ENCODE measurements around the gene DGCR2.

The DGCR2 gene

DNA sequence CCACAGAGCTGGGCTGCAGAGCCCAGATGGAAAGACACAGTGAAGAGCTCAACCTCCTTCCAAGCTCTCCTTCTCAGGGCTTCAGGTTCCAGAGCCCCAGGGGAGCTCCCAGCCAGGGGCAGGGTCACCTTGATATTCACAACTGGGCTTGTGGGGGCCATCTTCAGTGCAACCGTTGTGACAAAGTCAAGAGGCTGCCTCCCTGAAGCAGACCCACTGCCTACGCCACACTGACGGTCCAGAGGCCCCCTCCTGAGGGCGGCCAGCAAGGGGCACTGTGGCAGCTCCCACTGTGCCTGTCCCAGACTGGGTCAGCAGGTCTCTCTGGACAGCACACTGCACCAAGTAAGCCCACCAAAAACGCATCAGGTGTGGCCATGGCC is 84.1 kb downstream of the DGCR2 start:
- no peak for TF ChIP-seq GATA2 (IDR thresholded peaks at IDR 0.05; ENCODE audit: low read depth, low read length)
- no peak for TF ChIP-seq GATA3 (IDR thresholded peaks at IDR 0.05; ENCODE audit: low read depth, low read length)

DNA sequence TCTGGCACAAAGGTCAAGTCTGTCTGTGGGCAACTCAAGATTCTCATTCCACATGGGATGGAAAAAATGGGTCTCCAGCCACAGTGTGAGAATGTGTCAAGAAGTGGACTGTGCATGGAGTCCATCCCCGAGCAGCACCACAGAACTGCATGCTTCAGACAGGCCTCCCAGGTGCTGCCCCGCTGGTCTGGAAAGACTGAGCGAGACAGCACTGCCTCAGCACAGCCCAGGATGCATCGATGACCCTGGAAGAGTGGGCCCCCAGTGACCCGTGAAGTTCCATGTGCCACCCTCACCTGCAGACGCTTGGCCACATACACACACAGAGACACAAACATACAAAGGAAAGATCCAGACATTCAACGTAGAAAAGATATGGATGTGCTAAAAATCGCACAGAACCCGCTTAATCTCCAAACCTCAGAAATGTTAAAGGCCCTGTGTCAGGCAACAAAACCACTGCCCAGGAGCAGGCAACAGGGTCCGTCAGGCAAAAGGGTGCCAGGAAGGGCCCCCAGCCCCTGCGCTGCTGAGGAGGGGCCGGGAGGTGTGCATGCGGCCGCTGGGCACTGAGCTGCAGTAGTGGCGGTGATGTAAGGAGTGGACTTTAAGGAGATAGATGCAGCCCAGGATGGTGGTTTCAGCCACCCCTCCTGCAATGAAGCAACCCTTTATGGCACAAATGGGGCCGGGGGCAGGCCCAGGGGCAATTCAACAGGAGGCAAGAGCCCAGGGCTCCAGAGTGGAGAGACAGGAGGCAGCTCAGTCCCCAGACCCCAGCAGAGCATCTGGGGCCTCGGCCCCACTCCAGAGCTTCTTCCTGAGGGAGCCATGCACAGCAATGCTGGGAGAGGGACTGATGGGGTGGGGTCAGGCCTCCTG is 84.7 kb downstream of the DGCR2 start:
- TF ChIP-seq GATA2 (IDR thresholded peaks at IDR 0.05; ENCODE audit: low read depth, low read length) (no peak), GATA3 (IDR thresholded peaks at IDR 0.05; ENCODE audit: low read depth, low read length) (no peak)

DNA sequence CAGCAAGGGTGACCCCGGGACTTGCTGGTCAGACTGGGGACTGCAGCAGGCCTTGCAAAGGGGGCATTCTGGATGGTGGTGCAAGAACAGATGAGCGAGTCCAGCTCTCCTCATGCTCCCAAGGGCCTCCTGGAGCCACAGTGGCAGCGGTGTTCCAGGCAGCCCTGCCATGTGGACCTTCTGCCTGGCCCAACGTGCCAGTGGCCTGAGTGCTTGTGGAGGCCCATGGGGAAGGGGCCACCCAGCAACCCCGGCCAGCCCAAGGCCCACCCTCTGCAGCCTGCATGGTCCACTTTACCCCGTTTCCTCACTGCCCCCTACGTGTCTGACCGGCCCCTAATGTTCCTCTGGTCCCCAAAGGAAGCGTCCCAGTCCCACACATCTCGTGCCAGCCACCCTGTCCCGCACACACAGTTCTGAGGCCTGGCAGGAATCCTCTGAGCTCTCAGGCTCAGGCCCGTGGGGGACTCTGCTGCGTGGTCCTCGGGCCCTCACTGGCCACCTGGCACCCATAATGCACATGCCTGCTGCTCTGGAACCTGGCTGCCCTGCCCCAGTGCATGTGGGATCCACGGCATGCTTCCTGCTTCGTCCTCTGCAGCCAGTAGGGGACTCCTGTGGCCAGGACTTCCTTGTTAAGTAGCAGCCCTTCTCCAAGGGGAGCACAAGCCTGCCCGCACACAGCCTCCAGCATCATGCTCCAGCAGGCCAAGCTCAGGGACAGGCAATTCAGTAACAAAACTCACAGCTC is 85.5 kb downstream of the DGCR2 start:
- TF ChIP-seq GATA3 (IDR thresholded peaks at IDR 0.05; ENCODE audit: low read depth, low read length) (no peak), GATA2 (IDR thresholded peaks at IDR 0.05; ENCODE audit: low read depth, low read length) (no peak)

DNA sequence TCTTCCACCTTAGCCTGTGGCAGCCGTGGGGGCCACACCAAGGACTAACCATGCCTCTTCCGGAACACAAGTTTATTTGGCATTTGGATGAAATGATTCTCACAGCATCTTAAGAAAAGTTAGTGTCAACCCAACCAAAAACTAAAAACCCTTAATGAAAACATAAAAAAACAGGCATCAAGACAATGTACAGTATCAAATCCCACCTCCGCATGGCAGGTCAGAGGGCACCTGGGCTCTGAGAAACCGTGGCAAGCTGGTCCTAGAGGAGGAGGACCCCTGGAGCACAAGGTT is 86.0 kb downstream of the DGCR2 start:
- no peak for TF ChIP-seq GATA3 (IDR thresholded peaks at IDR 0.05; ENCODE audit: low read depth, low read length)

DNA sequence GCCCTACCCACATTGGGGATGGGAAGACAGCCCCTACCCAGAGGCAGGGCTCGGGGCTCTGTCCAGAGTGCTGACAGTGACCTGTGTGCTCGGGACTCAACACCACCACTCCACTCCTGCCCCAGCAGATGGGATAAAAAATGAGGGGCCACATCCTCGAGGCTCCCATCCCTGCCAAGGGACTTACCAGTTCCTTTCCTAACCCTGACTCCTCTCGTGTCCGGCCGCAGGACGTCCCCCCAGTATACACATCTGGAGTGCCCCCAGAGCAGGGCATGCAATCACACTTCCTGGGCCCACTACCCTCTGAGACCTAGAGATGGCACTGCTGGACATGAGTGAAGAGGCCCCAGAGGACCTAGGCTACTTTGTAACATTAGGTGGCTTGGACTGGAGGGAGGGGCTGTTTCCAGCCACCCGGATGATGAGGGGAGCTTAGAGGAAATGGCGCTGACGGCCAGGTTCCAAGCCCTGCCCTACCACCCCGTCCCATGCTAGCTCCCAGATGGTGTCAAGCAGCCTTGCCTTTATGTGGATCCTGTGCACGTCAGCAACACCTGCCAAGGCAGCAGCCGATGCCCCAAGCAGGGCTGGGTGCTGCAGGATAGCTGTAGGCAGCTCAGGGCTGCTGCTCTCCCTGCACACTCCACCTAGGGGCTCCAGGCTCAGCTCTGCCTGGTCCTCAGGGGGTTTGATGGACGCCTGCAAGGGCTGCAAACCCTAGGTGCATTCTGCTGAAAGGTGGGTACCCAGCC is 86.6 kb downstream of the DGCR2 start:
- no peak for TF ChIP-seq GATA2 (IDR thresholded peaks at IDR 0.05; ENCODE audit: low read depth, low read length)
- TF ChIP-seq GATA3 (IDR thresholded peaks at IDR 0.05; ENCODE audit: low read depth, low read length): no peak

DNA sequence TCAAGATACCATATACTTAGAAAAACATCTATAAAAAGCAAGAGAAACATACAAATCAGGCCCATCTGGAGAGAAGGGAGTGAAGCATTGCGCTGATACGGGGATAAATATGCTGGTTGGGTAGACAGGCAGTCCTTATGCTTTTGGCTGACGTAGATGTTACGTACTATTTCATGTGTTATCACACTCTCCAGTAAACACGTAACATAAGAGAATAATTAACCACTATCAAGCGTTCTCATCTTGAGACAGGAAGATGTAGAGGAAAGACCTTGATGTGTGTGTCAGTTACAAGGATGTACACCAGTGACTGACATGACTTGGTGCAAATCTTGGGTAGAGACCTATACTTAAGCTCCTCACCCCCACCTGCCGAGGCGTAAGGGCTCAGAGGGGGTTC is 99.5 kb downstream of the DGCR2 start:
- TF ChIP-seq GATA3 (IDR thresholded peaks at IDR 0.05; ENCODE audit: low read depth, low read length) (no peak), GATA2 (IDR thresholded peaks at IDR 0.05; ENCODE audit: low read depth, low read length) (peak; percentile 10; the same call in 1 of the 2 replicates)

DNA sequence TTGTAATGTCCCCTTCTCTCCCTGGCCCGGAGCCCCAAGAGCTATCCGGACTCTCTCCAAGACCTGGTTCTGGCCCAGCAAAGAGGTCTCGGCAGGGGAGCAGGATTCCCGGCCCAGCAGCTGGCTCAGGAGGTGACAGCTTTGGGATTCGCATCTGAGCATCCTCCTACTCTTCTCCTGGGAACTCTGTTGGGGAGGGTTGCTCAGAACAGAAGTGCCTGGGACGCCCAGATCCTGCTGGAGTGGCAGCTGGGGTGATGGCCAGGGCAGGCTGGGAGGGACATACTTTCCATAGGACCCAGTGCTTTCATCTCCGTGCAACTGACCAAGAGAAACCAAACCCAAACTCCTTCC is 102.6 kb downstream of the DGCR2 start:
- TF ChIP-seq GATA2 (IDR thresholded peaks at IDR 0.05; ENCODE audit: low read depth, low read length) (no peak), GATA3 (IDR thresholded peaks at IDR 0.05; ENCODE audit: low read depth, low read length) (no peak)

DNA sequence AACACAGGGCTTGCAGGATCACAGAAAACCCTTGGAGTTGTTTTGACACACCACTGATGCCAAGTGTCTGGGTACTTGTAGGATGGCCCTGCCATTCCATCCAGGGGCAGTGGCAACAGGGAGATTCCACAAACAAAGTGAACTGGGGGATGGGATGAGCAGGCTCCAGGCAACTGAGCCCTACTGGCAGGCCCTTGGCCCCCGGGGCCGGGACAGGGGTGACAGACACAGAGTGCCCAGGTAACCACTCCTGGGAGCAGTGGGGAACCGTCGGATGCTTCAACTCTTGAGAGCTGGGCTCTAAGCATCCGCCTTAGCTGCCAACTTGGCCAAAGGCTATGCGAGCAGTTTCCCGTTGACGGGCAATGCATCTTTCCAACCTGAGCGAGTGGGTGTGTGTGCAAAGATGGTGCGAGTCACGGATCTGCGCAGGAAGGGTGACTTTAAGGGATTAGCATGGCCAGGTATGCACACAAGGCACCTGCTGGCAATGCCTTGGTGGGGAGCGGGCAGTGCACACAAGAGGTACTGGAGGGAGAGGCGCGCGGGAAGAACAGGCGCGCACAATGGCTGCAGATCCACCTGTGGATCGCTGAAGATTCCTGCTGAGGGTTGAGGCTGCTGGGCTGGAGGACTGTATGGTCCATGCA is 103.1 kb downstream of the DGCR2 start:
- TF ChIP-seq GATA3 (IDR thresholded peaks at IDR 0.05; ENCODE audit: low read depth, low read length) (no peak), GATA2 (IDR thresholded peaks at IDR 0.05; ENCODE audit: low read depth, low read length) (no peak)

DNA sequence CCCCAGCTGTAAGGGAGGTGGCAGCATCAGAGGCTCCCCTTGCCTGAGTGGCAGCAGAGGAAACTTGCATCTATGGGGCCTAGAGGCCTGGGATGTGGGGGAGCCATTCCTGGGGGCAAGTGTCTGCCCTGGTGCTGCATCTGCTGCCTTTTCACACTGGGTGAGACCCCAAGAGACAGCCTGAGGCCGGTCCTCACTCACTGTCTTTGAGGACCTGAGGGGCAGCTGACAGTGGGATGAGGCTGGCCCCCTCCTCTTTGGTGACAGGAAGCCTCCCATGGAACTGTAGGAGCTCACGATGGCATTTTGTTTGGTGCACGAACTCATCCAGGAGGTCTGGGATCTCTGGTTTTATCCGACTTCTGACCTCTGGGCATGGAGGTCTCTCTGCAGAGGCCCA is 104.0 kb downstream of the DGCR2 start:
- TF ChIP-seq GATA3 (IDR thresholded peaks at IDR 0.05; ENCODE audit: low read depth, low read length) (no peak), GATA2 (IDR thresholded peaks at IDR 0.05; ENCODE audit: low read depth, low read length) (no peak)

DNA sequence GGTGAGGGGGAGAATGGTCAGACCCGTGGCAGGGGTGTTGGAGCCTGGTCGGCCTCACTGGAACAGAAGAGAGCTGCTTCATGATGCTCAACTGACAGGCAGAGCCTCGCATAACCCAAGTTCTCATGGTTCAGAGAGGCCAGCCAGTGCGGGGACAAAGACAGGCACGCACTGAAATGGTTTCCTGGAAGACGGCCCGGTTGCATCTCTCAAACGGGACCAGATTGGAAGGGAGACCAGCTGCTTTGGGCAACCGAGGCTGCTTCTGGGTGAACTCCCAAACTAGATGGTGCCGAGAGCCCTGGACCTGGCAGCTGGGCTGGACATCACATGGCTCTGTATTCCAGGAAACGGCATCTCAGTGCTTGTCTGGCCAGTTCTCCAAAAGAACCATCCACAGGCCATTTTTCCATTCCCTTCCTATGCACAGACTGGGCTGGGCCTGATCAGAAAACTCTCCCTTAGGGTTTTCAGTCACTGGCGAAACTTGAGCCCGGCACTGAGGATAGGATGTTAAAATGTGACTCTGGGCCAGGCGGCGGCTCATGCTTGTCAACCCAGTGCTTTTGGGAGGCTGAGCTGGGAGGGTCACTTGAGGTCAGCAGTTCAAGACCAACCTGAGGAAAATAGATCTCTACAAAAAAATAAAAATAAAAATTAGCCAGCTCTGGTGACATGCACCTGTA is 106.0 kb downstream of the DGCR2 start:
- TF ChIP-seq GATA2 (IDR thresholded peaks at IDR 0.05; ENCODE audit: low read depth, low read length): no peak
- TF ChIP-seq GATA3 (IDR thresholded peaks at IDR 0.05; ENCODE audit: low read depth, low read length): no peak

DNA sequence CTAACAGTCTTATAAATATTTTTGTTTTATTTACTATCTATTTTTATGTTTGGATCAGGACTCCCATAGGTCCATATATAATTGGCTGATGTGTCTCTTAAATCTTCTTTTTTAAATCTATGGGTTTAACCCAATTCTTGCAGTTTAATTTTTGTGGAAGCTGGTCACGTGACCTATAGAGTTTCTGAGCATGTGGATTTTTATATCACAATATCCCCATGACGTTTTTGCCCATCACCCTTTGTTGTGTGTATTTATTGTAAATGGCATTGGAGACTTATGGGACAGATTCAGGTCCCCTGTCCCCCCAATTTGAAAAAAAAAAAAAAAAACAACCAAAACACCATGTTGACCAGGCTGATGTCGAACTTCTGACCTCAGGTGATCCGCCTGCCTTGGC is 107.3 kb downstream of the DGCR2 start:
- TF ChIP-seq GATA2 (IDR thresholded peaks at IDR 0.05; ENCODE audit: low read depth, low read length): no peak
- TF ChIP-seq GATA3 (IDR thresholded peaks at IDR 0.05; ENCODE audit: low read depth, low read length): no peak

DNA sequence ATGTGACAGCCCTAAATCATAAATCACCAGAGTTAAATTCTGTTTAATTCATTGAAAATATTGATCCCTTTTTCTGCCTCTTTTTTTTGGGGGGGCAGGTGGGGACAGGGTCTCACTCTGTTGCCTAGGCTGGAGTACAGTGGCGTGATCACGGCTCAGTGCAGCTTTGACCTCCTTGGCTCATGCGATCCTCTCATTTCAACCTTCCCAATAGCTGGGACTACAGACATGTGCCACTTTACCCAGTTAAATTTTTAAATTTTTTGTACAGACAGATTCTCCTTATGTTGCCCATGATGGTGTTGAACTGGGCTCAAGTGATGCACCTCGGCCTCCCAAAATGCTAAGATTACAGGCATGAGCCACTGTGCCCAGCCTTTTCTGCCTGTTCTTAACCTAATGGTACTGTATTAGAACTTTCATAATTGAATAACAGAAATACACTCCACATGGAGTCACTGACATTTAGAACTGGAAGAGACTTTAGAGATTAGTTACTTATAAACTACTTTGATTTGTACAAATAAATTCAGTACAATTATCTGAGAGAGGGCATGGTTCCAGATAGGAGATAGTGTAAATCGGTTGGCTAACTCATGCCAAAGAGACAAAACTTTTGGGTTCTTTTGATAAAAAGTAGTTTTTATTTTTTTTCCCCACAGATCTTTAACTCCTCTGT is 109.8 kb downstream of the DGCR2 start:
- TF ChIP-seq GATA2 (IDR thresholded peaks at IDR 0.05; ENCODE audit: low read depth, low read length): no peak
- no peak for TF ChIP-seq GATA3 (IDR thresholded peaks at IDR 0.05; ENCODE audit: low read depth, low read length)

DNA sequence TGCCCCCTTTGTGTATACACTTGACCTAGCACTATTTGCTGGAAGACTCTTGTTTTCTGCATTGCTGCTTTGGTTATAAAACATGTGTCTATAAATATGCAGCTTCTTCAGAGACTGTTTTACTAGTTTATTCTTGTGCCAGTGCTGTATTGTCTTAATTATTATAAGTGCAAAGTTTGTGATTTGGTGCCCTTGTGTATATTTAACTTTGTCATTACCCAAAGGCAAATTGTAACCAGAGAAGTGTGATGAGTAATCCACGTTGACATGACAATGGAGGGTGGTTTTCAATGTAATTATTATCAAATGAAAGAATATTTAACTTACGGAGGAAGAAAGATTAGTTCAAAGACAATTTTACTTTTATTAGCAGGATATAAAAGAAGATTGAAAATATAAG is 111.1 kb downstream of the DGCR2 start:
- TF ChIP-seq GATA2 (IDR thresholded peaks at IDR 0.05; ENCODE audit: low read depth, low read length) (no peak), GATA3 (IDR thresholded peaks at IDR 0.05; ENCODE audit: low read depth, low read length) (no peak)
